Smooth muscle cell (in vitro differentiated cells): ENCODE measurements around the gene ABCA4. TPM values are rescaled to one million over a fixed set of nuclear protein-coding genes. Genes with fewer than 3 reads are reported as not detected.

Source experiments
- DNase-seq: peaks from one replicate; lab custom pipeline; 2025; ENCODE audit not compliant: unreplicated experiment; lab: John Stamatoyannopoulos, UW
- H2AFZ ChIP-seq: fragments of 200-600 bp; sonication (generic); 2 replicates; pipeline ENCODE4 v1.6.0; 2016; ENCODE audit warnings: antibody characterized with exemption, low read depth, mild to moderate bottlenecking
- H3F3A ChIP-seq: fragments of 200-600 bp; sonication (generic); 2 replicates; pipeline ENCODE4 v1.6.0; 2017; ENCODE audit warnings: antibody characterized with exemption, low read depth
- H3K27ac ChIP-seq: fragments of 200-600 bp; sonication (generic); 2 replicates; pipeline ENCODE4 v1.5.1; 2016; ENCODE audit warnings: low read depth, mild to moderate bottlenecking
- H3K27me3 ChIP-seq: fragments of 200-600 bp; sonication (generic); 2 replicates; pipeline ENCODE4 v1.6.1; 2016; ENCODE audit warnings: low read depth, mild to moderate bottlenecking
- H3K36me3 ChIP-seq: fragments of 200-600 bp; sonication (generic); 2 replicates; pipeline ENCODE4 v1.5.1; 2016; ENCODE audit warnings: low read depth
- H3K4me1 ChIP-seq: fragments of 200-600 bp; sonication (generic); 2 replicates; pipeline ENCODE4 v1.5.1; 2016; ENCODE audit warnings: low read depth
- H3K4me2 ChIP-seq: fragments of 200-600 bp; sonication (generic); 2 replicates; pipeline ENCODE4 v1.6.0; 2016; ENCODE audit warnings: mild to moderate bottlenecking
- H3K4me3 ChIP-seq: fragments of 200-600 bp; sonication (generic); 2 replicates; pipeline ENCODE4 v1.5.1; 2016; ENCODE audit warnings: mild to moderate bottlenecking
- H3K79me2 ChIP-seq: fragments of 200-600 bp; sonication (generic); 2 replicates; pipeline ENCODE4 v1.6.0; 2016; ENCODE audit warnings: low read depth, mild to moderate bottlenecking
- H3K9ac ChIP-seq: fragments of 200-600 bp; sonication (generic); 2 replicates; pipeline ENCODE4 v1.6.0; 2016; ENCODE audit warnings: low read depth
- H3K9me3 ChIP-seq: fragments of 200-600 bp; sonication (generic); replicated peaks from 2 replicates; pipeline ENCODE4 v1.5.1; 2016; ENCODE audit warnings: low read depth
- H4K20me1 ChIP-seq: fragments of 200-600 bp; sonication (generic); 2 replicates; pipeline ENCODE4 v1.6.0; 2016; ENCODE audit warnings: low read depth
- CTCF ChIP-seq: fragments of 200-600 bp; sonication (generic); IDR thresholded peaks from 2 replicates; pipeline ENCODE4 v1.5.1; 2017; ENCODE audit warnings: borderline replicate concordance, mild to moderate bottlenecking, antibody characterized with exemption; ENCODE audit not compliant: insufficient read depth, poor library complexity, severe bottlenecking
- WGBS: methylation state at CpG from one replicate; pipeline ENCODE4 v1.1.7; 2016; ENCODE audit warnings: low lambda C conversion rate; 5-methylcytosine and 5-hydroxymethylcytosine counted together
- polyA plus RNA-seq: library from polyadenylated mRNA; unstranded; fragments of >200 nt; fragmentation: Nextera tagmentation; extraction: Ambion mirVana; gene quantifications from 2 replicates; pipeline ENCODE4 v1.2.1, GENCODE V29; 2016
- total RNA-seq: library from RNA; depleted of rRNA; stranded (reverse); fragments of >200 nt; gene quantifications from 2 replicates; pipeline ENCODE4 v1.2.3, GENCODE V29; 2014

The ABCA4 gene
- total and polyA plus RNA-seq, 2 experiments from 2014 or later: 0.46 to 0.99 TPM

- Histone ChIP-seq H3K36me3 (no peaks in the 10 kb centered on the region), H3K27ac (no peak overlapping the region), H3K4me1 (no peaks in the 10 kb centered on the region), H3K79me2 (no peaks in the 10 kb centered on the region), H2AFZ (no peak overlapping the region), H3K4me3 (no peak overlapping the region), H3K9ac (no peak overlapping the region), H3F3A (peaks cover 5% of the 10 kb centered on the region), H3K27me3 (no peaks in the 10 kb centered on the region), H3K4me2 (no peak overlapping the region), H4K20me1 (no peaks in the 10 kb centered on the region), H3K9me3 (no peaks in the 10 kb centered on the region)
- 92% methylated on average over 9 of the region's 9 CpGs for WGBS
- no peak for DNase-seq
- no peak for TF ChIP-seq CTCF
Observed at GRCh38 chr1:93963585-93963984, 157.4 kb downstream of the ABCA4 start.

- Histone ChIP-seq H3K27ac (peak overlapping the region; percentile 78), H3K4me1 (no peaks in the 10 kb centered on the region), H3K36me3 (no peaks in the 10 kb centered on the region), H3K9ac (no peak overlapping the region), H4K20me1 (no peaks in the 10 kb centered on the region), H3K4me2 (no peak overlapping the region), H2AFZ (no peak overlapping the region), H3K4me3 (no peak overlapping the region), H3K27me3 (no peaks in the 10 kb centered on the region), H3K9me3 (no peaks in the 10 kb centered on the region), H3K79me2 (no peaks in the 10 kb centered on the region), H3F3A (peaks cover 5% of the 10 kb centered on the region)
- no peak for DNase-seq
- TF ChIP-seq CTCF: no peak
- 96% methylated on average over 3 of the region's 3 CpGs for WGBS
Observed at GRCh38 chr1:93961906-93962305, 159.0 kb downstream of the ABCA4 start.

- Histone ChIP-seq H3F3A (peaks cover 5% of the 10 kb centered on the region), H4K20me1 (no peaks in the 10 kb centered on the region), H3K9me3 (no peaks in the 10 kb centered on the region), H3K9ac (no peak overlapping the region), H3K4me1 (no peaks in the 10 kb centered on the region), H3K27me3 (no peaks in the 10 kb centered on the region), H3K4me3 (no peak overlapping the region), H3K27ac (peak overlapping the region; percentile 78), H3K79me2 (no peaks in the 10 kb centered on the region), H2AFZ (peak overlapping the region; percentile 69), H3K4me2 (peak overlapping the region; percentile 6), H3K36me3 (no peaks in the 10 kb centered on the region)
- WGBS: 98% methylated on average over 2 of the region's 2 CpGs
- TF ChIP-seq CTCF: no peak
- DNase-seq: no peak
Observed at GRCh38 chr1:93961443-93961842, 159.5 kb downstream of the ABCA4 start.

GRCh38 chr1:93960641-93961147 lies 160.3 kb downstream of the ABCA4 start:
- Histone ChIP-seq H3K9me3 (no peaks in the 10 kb centered on the region), H3K4me3 (no peak overlapping the region), H3K27me3 (no peaks in the 10 kb centered on the region), H3K79me2 (no peaks in the 10 kb centered on the region), H3F3A (peaks cover 5% of the 10 kb centered on the region), H3K36me3 (no peaks in the 10 kb centered on the region), H3K9ac (peak overlapping the region; percentile 32), H3K27ac (peak overlapping the region; percentile 78), H3K4me1 (no peaks in the 10 kb centered on the region), H4K20me1 (no peaks in the 10 kb centered on the region), H2AFZ (peak overlapping the region; percentile 69), H3K4me2 (peak overlapping the region; percentile 6)
- 68% methylated on average over 3 of the region's 3 CpGs for WGBS
- TF ChIP-seq CTCF: no peak
- no peak for DNase-seq
